ENCODE results near the gene SLC25A22. TPM values are rescaled to one million over a fixed set of nuclear protein-coding genes. Genes with fewer than 3 reads are reported as not detected.

The SLC25A22 gene
- total RNA-seq, 2 donors from 2014 or later = 31.8 to 37.7 TPM

DNA sequence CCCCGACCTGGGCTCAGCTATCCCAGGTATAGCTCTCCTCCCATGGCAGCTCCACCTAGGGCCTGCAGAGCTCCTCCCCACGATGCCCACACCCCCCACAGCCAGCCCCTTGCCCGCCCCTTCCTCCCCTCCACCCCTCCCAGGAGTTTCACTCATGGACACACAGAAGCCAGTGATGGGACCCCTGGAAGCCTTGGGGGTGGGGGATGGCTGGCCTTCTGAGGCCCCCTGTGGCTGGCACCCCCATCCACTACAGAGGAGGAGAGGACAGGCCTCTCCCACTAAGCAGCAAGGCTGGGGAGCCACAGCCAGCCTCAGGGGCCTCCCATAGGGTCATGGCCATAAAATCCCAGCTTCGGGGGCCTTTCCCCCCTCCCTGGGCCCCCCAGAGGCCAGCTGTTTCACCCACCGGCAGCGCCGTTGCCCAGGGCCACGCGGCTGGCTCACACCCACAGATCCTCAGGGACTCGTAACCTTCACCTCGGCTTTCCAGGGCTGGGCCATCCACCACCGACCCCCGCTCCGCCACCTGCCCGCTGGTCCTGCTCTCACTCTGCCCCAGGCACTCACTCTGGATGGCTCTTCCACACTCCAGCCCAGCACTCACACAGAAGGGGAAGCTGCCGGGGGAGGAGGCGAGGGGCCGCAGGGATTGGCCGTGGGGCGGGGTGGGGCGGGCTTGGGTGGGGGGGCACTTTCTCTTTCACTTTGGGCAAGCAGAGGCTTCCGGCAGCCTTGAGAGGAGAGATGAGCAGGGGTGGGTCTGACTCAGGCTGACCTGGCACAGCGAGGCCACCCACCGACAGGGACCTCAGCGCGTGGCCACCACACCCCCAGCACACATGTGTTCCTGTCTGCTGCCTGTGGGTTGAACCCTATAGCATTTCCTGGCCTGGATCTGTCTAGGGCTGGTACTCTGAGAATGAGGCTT is 2.2 kb downstream of the SLC25A22 start:
- TF ChIP-seq, protein P1, sequence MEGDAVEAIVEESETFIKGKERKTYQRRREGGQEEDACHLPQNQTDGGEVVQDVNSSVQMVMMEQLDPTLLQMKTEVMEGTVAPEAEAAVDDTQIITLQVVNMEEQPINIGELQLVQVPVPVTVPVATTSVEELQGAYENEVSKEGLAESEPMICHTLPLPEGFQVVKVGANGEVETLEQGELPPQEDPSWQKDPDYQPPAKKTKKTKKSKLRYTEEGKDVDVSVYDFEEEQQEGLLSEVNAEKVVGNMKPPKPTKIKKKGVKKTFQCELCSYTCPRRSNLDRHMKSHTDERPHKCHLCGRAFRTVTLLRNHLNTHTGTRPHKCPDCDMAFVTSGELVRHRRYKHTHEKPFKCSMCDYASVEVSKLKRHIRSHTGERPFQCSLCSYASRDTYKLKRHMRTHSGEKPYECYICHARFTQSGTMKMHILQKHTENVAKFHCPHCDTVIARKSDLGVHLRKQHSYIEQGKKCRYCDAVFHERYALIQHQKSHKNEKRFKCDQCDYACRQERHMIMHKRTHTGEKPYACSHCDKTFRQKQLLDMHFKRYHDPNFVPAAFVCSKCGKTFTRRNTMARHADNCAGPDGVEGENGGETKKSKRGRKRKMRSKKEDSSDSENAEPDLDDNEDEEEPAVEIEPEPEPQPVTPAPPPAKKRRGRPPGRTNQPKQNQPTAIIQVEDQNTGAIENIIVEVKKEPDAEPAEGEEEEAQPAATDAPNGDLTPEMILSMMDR (IDR thresholded peaks at IDR 0.05) = no peak
- H3K9ac ChIP-seq (ENCODE audit: low read depth in 2 of 2, low read length in 2 of 2) = peak overlapping the region; percentile 85 to 86
- DNase-seq = peak; percentile 78
- no peaks in the 10 kb centered on the region for H3K27me3 ChIP-seq
- intact Hi-C loops (cut with DNase I) = no loop called here
- H3K36me3 ChIP-seq = no peaks in the 10 kb centered on the region
- H3K27ac ChIP-seq = peak overlapping the region; percentile 80
- peak overlapping the region; percentile 92 for H3K4me3 ChIP-seq
- H3K4me1 ChIP-seq = peaks cover 7% of the 10 kb centered on the region
- H3K9me3 ChIP-seq = no peaks in the 10 kb centered on the region

DNA sequence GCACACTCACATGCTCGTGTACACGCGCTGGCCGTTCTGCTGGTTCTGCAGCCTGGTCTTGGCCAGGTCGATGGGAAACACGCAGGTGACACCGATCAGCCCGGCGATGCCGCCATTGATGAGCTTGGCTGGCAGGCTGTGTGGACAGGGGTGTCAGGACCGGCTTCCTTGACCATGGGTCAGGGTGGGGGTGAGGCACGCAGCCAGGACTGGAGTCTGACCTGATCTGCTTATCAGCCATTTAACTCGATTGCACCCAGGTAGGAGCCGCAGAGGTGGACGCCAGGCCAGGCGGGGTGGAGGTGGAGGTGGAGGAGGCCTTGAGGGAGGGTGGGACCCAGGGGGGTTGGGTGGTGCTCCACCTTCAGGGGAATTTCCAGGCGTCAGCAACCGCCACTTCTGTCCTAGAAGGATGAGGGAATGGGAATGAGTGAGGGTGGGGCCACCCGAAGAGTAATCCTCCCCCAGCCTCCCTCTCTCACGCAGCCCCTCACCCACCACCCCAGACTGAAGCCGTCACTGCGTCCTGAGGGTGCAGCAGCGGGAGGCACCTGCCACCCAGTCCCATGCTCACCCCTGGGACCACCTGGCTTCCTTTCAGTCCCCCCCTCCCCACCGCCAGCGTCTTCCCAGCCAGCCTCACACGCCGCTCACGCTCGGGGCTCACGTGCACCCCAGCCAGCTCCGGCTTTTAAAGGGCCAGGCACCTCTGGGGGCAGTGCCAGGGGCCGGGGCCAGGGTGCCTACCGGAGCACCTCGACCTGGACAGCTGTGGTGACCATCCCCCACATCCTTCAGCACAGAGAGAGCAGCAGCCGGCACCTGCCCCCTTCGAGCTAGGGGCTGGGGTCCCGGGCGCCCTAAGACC is 3.1 kb downstream of the SLC25A22 start:
- Histone ChIP-seq H3K36me3 (no peaks in the 10 kb centered on the region), H3K27ac (peak overlapping the region; percentile 80), H3K9ac (ENCODE audit: low read depth in 2 of 2, low read length in 2 of 2) (peak overlapping the region; percentile 43 to 85), H3K9me3 (no peaks in the 10 kb centered on the region), H3K4me1 (peaks cover 7% of the 10 kb centered on the region), H3K4me3 (peak overlapping the region; percentile 92), H3K27me3 (peaks cover under 1% of the 10 kb centered on the region)
- intact Hi-C loops (cut with DNase I) = no loop called here
- DNase-seq = peak; percentile 66
- TF ChIP-seq, protein P1 (IDR thresholded peaks at IDR 0.05) = no peak

DNA sequence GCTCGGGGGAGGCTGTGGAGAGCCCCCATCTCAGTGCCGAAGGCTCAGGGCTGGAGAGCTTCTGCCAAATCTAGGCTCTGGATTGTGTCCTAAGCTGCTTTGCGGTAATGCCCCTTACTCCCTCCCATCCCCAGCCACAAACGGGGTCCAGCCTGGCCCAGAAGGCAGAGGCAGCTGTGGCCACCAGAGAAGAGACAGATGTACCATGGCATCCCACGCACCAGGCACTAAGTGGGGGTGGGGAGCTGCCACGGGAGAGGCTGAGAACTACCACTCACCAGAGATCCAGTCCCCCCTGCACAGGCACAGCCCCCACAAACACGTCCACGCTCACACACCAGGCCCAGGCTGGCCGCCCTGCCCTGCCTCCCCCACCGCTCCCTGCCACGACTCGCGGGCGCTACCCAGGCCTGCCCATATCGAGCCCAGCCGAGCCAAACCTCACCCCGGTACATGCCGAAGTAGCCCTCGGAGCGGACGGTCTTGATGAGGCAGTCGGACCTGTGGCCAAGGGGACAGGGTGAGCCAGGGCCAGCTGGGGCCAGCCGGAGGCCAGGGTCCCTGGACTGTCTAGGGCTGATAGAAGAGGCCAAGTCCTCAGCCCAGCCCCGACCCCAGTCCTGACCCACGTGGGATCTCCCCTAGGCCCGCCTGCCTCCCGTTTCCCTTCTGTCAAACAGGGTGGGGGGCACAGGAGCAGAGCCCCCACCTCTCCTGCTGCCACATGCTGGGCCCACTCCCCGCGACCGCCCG is 3.9 kb downstream of the SLC25A22 start:
- intact Hi-C loops (cut with DNase I) = no loop called here
- TF ChIP-seq, protein P1 (IDR thresholded peaks at IDR 0.05) = no peak
- no peak for DNase-seq
- Histone ChIP-seq H3K9ac (ENCODE audit: low read depth in 2 of 2, low read length in 2 of 2) (peak overlapping the region in 1 of 2 donors; percentile 26), H3K4me1 (peaks cover 7% of the 10 kb centered on the region), H3K9me3 (no peaks in the 10 kb centered on the region), H3K27me3 (peaks cover 9% of the 10 kb centered on the region), H3K27ac (no peak overlapping the region), H3K4me3 (no peak overlapping the region), H3K36me3 (no peaks in the 10 kb centered on the region)

DNA sequence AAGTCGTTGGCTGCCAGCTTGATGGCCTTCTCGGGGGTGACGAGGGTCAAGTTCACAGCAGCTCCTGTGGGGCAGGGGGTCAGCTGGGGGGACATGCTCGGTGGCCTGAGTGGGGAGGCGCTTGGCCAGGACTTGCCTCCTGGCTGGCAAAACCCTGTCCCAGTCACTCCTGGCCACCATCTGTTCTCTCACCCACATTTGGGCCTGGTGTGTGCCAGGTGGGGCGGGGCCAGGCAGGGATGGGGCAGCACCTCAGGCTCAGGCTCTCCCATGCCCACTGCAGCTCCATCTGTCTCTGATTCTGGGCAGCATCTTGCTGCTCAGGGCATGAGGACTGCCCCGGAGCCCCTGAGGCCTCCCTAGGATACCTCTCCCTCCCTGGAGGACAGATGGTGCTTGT is 4.5 kb downstream of the SLC25A22 start:
- Histone ChIP-seq H3K9me3 (no peaks in the 10 kb centered on the region), H3K27me3 (peaks cover 14% of the 10 kb centered on the region), H3K27ac (no peak overlapping the region), H3K9ac (ENCODE audit: low read depth in 2 of 2, low read length in 2 of 2) (no peak overlapping the region), H3K36me3 (no peaks in the 10 kb centered on the region), H3K4me3 (no peak overlapping the region), H3K4me1 (peaks cover 7% of the 10 kb centered on the region)
- intact Hi-C loops (cut with DNase I) = no loop called here
- DNase-seq = no peak
- TF ChIP-seq, protein P1 (IDR thresholded peaks at IDR 0.05) = no peak

DNA sequence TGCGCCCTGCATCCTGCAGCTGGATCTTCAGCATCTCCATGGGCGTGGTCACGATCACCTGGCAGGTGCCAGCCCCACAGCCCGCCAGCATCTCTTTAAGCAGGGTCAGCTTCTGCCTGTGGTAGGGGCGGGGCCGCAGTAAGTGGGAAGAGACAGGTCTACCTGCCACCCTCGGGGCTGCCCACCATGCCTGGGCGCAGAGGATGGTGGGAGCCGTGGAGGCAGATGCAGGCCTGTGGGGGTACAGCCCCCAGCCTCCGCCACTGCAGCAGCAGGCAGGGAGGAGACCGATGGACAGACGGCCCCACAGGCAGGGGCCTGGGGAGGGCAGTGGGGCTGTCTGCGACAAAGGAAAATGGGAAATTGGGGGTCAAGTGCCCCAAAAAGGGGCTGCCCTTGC is 5.2 kb downstream of the SLC25A22 start:
- TF ChIP-seq, protein P1 (IDR thresholded peaks at IDR 0.05) = no peak
- Histone ChIP-seq H3K9ac (ENCODE audit: low read depth in 2 of 2, low read length in 2 of 2) (no peak overlapping the region), H3K4me1 (peaks cover 7% of the 10 kb centered on the region), H3K27me3 (peaks cover 14% of the 10 kb centered on the region), H3K4me3 (no peak overlapping the region), H3K36me3 (no peaks in the 10 kb centered on the region), H3K27ac (no peak overlapping the region), H3K9me3 (no peaks in the 10 kb centered on the region)
- intact Hi-C loops (cut with DNase I) = no loop called here
- DNase-seq = no peak

Data from colonic mucosa (tissue), 4 donors.